T-helper 2 cell (primary cell): Measurements from ENCODE around the gene SMIM3.
A peak's percentile ranks its signal among the peaks of the same experiment; 100 is the strongest.
"Not testable (repeated sequence)": the region's sequence is repeated elsewhere in the genome, so short reads cannot be mapped to it uniquely, and the experiment has no call there.

ENCODE experiments used
- DNase-seq, 5 experiments: peaks; one replicate each; pipeline versions ENCODE4 v3.0.0 to v3.0.0-alpha.2; 2012 to 2022
- total RNA-seq, 2 donors: gene quantifications; one replicate each; lab custom pipeline; 2026; lab: John Stamatoyannopoulos, UW

Gene SMIM3
- 3.2 to 5.9 reads per million in 2 donors for total RNA-seq

GRCh38 chr5:150778517-150779396 lies at the start of gene SMIM3:
SMIM3 (plus strand) TSS chr5:150778757; CDS start chr5:150795441, 16,684 bp downstream.
- DNase-seq: peak; percentile 27 to 80 (median 46)

- no peak for DNase-seq
Measured at GRCh38 chr5:150729859-150730258, 48.7 kb upstream of the SMIM3 start.

- no peak for DNase-seq
Measured at GRCh38 chr5:150731669-150732242, 46.8 kb upstream of the SMIM3 start.

GRCh38 chr5:150734579-150735384 lies 43.8 kb upstream of the SMIM3 start:
- DNase-seq: peak in 1 of 5 experiments; percentile 72

- peak in 1 of 5 experiments; percentile 53 for DNase-seq
Measured at GRCh38 chr5:150738862-150739261, 39.7 kb upstream of the SMIM3 start.

- no peak for DNase-seq
Measured at GRCh38 chr5:150740992-150741391, 37.6 kb upstream of the SMIM3 start.

- DNase-seq: peak in 1 of 5 experiments; percentile 10
Measured at GRCh38 chr5:150742455-150743141, 36.0 kb upstream of the SMIM3 start.

- DNase-seq: not testable (repeated sequence)
Measured at GRCh38 chr5:150743142-150743488, 35.4 kb upstream of the SMIM3 start.

- DNase-seq: no peak
Measured at GRCh38 chr5:150750469-150750868, 28.1 kb upstream of the SMIM3 start.

- DNase-seq: no peak
Measured at GRCh38 chr5:150751096-150751891, 27.3 kb upstream of the SMIM3 start.

- no peak for DNase-seq
Measured at GRCh38 chr5:150753463-150753862, 25.1 kb upstream of the SMIM3 start.

GRCh38 chr5:150753863-150754262 lies 24.7 kb upstream of the SMIM3 start:
- DNase-seq: no peak

- DNase-seq: no peak
Measured at GRCh38 chr5:150757087-150757649, 21.4 kb upstream of the SMIM3 start.

GRCh38 chr5:150758203-150758530 lies 20.4 kb upstream of the SMIM3 start:
- no peak for DNase-seq

- peak; percentile 83 to 99 (median 93) for DNase-seq
Measured at GRCh38 chr5:150758531-150759333, 19.8 kb upstream of the SMIM3 start, which contains the start of gene DCTN4. DCTN4 (minus strand) TSS chr5:150759017; CDS start chr5:150758993, 24 bp downstream.

GRCh38 chr5:150759334-150759583 lies 19.3 kb upstream of the SMIM3 start:
- DNase-seq: no peak

- DNase-seq: no peak
Measured at GRCh38 chr5:150762211-150762610, 16.3 kb upstream of the SMIM3 start.

GRCh38 chr5:150763023-150763769 lies 15.4 kb upstream of the SMIM3 start:
- DNase-seq: no peak

GRCh38 chr5:150764530-150764929 lies 14.0 kb upstream of the SMIM3 start:
- DNase-seq: no peak
